IMR-90 (cell line): ENCODE results near the gene DDAH2. TPM values are rescaled to one million over a fixed set of nuclear protein-coding genes. Genes with fewer than 3 reads are reported as not detected.

Source experiments
- ATAC-seq: fragments of 200-7000 bp; cut with Tn5 transposase; 2 replicates; pipeline ENCODE4 v1.9.1; 2020; ENCODE audit warnings: low read depth, mild to moderate bottlenecking, moderate library complexity
- BruUV-seq: library from RNA; stranded (reverse); fragments of 400-500 nt; replicated peaks from 2 replicates; lab custom pipeline; 2021; lab: Mats Ljungman, UMichigan
- CTCF ChIA-PET: fragments of 300-600 bp; formaldehyde crosslinking; extraction: SDS; loops from one replicate; lab custom pipeline; 2021; ENCODE audit warnings: antibody characterized with exemption; lab: Yijun Ruan, JAX
- POLR2A ChIA-PET: fragments of 300-600 bp; sonication (Branson Sonifier 250); formaldehyde crosslinking; loops from one replicate; lab custom pipeline; 2022; ENCODE audit warnings: antibody characterized with exemption; ENCODE audit not compliant: unreplicated experiment; lab: Charles Lee
- DNase-seq: peaks from one replicate; pipeline ENCODE4 v3.0.0; 2013
- H2AFZ ChIP-seq: replicated peaks from 2 replicates; pipeline ENCODE3; 2013; ENCODE audit warnings: low read length, mild to moderate bottlenecking; ENCODE audit not compliant: poor library complexity
- H2AK5ac ChIP-seq: 2 replicates; pipeline ENCODE4 v1.6.1; 2013; ENCODE audit warnings: low read depth, low read length, inconsistent platforms
- H2AK9ac ChIP-seq: replicated peaks from 2 replicates; pipeline ENCODE3; 2013; ENCODE audit warnings: mild to moderate bottlenecking, low read depth, low read length, moderate library complexity; ENCODE audit not compliant: poor library complexity
- H2BK120ac ChIP-seq: 2 replicates; pipeline ENCODE4 v1.6.1; 2013; ENCODE audit warnings: low read depth, low read length, inconsistent platforms
- H2BK15ac ChIP-seq: 3 replicates; pipeline ENCODE4 v1.6.1; 2013; ENCODE audit warnings: low read depth, low read length, inconsistent platforms
- H2BK20ac ChIP-seq: 2 replicates; pipeline ENCODE4 v1.6.1; 2013; ENCODE audit warnings: low read depth, mild to moderate bottlenecking, inconsistent platforms, low read length, moderate library complexity
- H2BK5ac ChIP-seq: 2 replicates; pipeline ENCODE4 v1.6.1; 2013; ENCODE audit warnings: mild to moderate bottlenecking, low read depth, low read length, inconsistent platforms; ENCODE audit not compliant: poor library complexity, severe bottlenecking
- H3K14ac ChIP-seq: replicated peaks from 2 replicates; pipeline ENCODE4 v1.6.1; 2013; ENCODE audit warnings: low read depth, low read length, inconsistent platforms
- H3K18ac ChIP-seq: 2 replicates; pipeline ENCODE4 v1.6.1; 2013; ENCODE audit warnings: low read depth, low read length, control low read depth
- H3K23ac ChIP-seq: 2 replicates; pipeline ENCODE4 v1.6.1; 2013; ENCODE audit warnings: low read depth, low read length, inconsistent platforms
- H3K27ac ChIP-seq: 2 replicates; pipeline ENCODE4 v1.5.1; 2013; ENCODE audit warnings: mild to moderate bottlenecking, control low read depth, low read length; ENCODE audit not compliant: insufficient read depth
- H3K27me3 ChIP-seq: 2 replicates; pipeline ENCODE4 v1.6.1; 2013; ENCODE audit warnings: low read length; ENCODE audit not compliant: control insufficient read depth, insufficient read depth
- H3K36me3 ChIP-seq: 2 replicates; pipeline ENCODE4 v1.6.1; 2013; ENCODE audit warnings: low read length, mixed read lengths; ENCODE audit not compliant: control insufficient read depth, insufficient read depth
- H3K4ac ChIP-seq: 2 replicates; pipeline ENCODE4 v1.6.1; 2013; ENCODE audit warnings: low read depth, low read length, inconsistent platforms
- H3K4me1 ChIP-seq: 2 replicates; pipeline ENCODE4 v1.6.1; 2013; ENCODE audit warnings: low read length, mixed read lengths; ENCODE audit not compliant: control insufficient read depth, insufficient read depth
- H3K4me2 ChIP-seq: 2 replicates; pipeline ENCODE4 v1.6.1; 2013; ENCODE audit warnings: low read depth, mild to moderate bottlenecking, control low read depth, low read length, moderate library complexity
- H3K4me3 ChIP-seq: 2 replicates; pipeline ENCODE4 v1.5.1; 2013; ENCODE audit warnings: low read depth, mild to moderate bottlenecking, control low read depth, low read length, moderate library complexity; ENCODE audit not compliant: insufficient read depth
- H3K56ac ChIP-seq: 2 replicates; pipeline ENCODE4 v1.6.1; 2013; ENCODE audit warnings: low read length, inconsistent platforms; ENCODE audit not compliant: insufficient read depth; ENCODE audit errors: extremely low read depth
- H3K79me1 ChIP-seq, 2 experiments: 2 replicates each; pipeline ENCODE4 v1.6.1; 2013; ENCODE audit warnings: low read length in 2 of 2, inconsistent platforms in 1 of 2, low read depth in 1 of 2
- H3K9ac ChIP-seq: 2 replicates; pipeline ENCODE4 v1.6.1; 2013; ENCODE audit warnings: low read depth, low read length, control low read depth
- H3K9me1 ChIP-seq: 2 replicates; pipeline ENCODE4 v1.6.1; 2013; ENCODE audit warnings: low read length, inconsistent platforms; ENCODE audit not compliant: insufficient read depth
- H3K9me3 ChIP-seq: 2 replicates; pipeline ENCODE4 v1.6.1; 2013; ENCODE audit warnings: low read length; ENCODE audit not compliant: control insufficient read depth, insufficient read depth
- H4K20me1 ChIP-seq: 2 replicates; pipeline ENCODE4 v1.6.1; 2013; ENCODE audit warnings: low read length, inconsistent platforms; ENCODE audit not compliant: insufficient read depth
- H4K5ac ChIP-seq: 2 replicates; pipeline ENCODE4 v1.6.1; 2013; ENCODE audit warnings: mild to moderate bottlenecking, low read depth, low read length, control low read depth
- H4K8ac ChIP-seq, 2 experiments: 2 replicates each; pipeline ENCODE4 v1.6.1; 2013; ENCODE audit warnings: low read depth in 2 of 2, low read length in 2 of 2, control low read depth in 1 of 2, inconsistent platforms in 1 of 2
- H4K91ac ChIP-seq: 2 replicates; pipeline ENCODE4 v1.6.1; 2013; ENCODE audit warnings: low read depth, low read length, inconsistent platforms; ENCODE audit not compliant: insufficient read depth
- BHLHE40 ChIP-seq: fragments of 150-350 bp; IDR thresholded peaks from 2 replicates; pipeline ENCODE4 v1.6.1; 2016; ENCODE audit warnings: mild to moderate bottlenecking, low read depth, low read length
- CEBPB ChIP-seq: IDR thresholded peaks from 2 replicates; pipeline ENCODE4 v1.6.1; 2012; ENCODE audit warnings: low read depth, low read length, improper control_type of control experiment
- CTCF ChIP-seq: conservative IDR thresholded peaks from 2 replicates; pipeline ENCODE4 v1.5.1; 2012; ENCODE audit warnings: mild to moderate bottlenecking, low read depth, low read length, improper control_type of control experiment
- ELK1 ChIP-seq: fragments of 150-350 bp; IDR thresholded peaks from 2 replicates; pipeline ENCODE4 v1.6.1; 2016; ENCODE audit warnings: low read depth, mild to moderate bottlenecking, low read length, moderate library complexity, borderline replicate concordance
- MAFK ChIP-seq: IDR thresholded peaks from 2 replicates; pipeline ENCODE4 v1.6.1; 2012; ENCODE audit warnings: low read depth, low read length, improper control_type of control experiment
- MAZ ChIP-seq: IDR thresholded peaks from 2 replicates; pipeline ENCODE4 v1.6.1; 2012; ENCODE audit warnings: low read depth, mild to moderate bottlenecking, low read length, improper control_type of control experiment, moderate library complexity, borderline replicate concordance
- MXI1 ChIP-seq: IDR thresholded peaks from 2 replicates; pipeline ENCODE4 v1.6.1; 2012; ENCODE audit warnings: low read depth, mild to moderate bottlenecking, low read length, moderate library complexity, borderline replicate concordance
- NFE2L2 ChIP-seq: fragments of 150-350 bp; IDR thresholded peaks from 2 replicates; pipeline ENCODE4 v1.6.1; 2016; ENCODE audit warnings: low read depth, mild to moderate bottlenecking, low read length
- RAD21 ChIP-seq: IDR thresholded peaks from 2 replicates; pipeline ENCODE4 v1.6.1; 2012; ENCODE audit warnings: low read length, improper control_type of control experiment
- RCOR1 ChIP-seq: IDR thresholded peaks from 2 replicates; pipeline ENCODE4 v1.6.1; 2012; ENCODE audit warnings: mild to moderate bottlenecking, low read length, improper control_type of control experiment; ENCODE audit not compliant: insufficient replicate concordance
- RFX5 ChIP-seq: IDR thresholded peaks from 2 replicates; pipeline ENCODE4 v1.8.0; 2012; ENCODE audit warnings: low read depth, mild to moderate bottlenecking, low read length, moderate library complexity
- SMC3 ChIP-seq: fragments of 150-350 bp; IDR thresholded peaks from 2 replicates; pipeline ENCODE4 v1.6.1; 2016; ENCODE audit warnings: low read depth, mild to moderate bottlenecking, antibody characterized with exemption, low read length, moderate library complexity
- USF2 ChIP-seq: fragments of 150-350 bp; IDR thresholded peaks from 2 replicates; pipeline ENCODE4 v1.6.1; 2017; ENCODE audit warnings: mild to moderate bottlenecking, antibody characterized with exemption, low read length, low read depth
- WGBS, 2 experiments: methylation state at CpG; one replicate each; pipeline versions ENCODE4 v1.1.5 to v1.1.7; 2013; ENCODE audit warnings: missing lambda C conversion rate in 2 of 2; ENCODE audit not compliant: insufficient read length in 1 of 2; ENCODE audit errors: extremely low coverage in 2 of 2; 5-methylcytosine and 5-hydroxymethylcytosine counted together
- dilution Hi-C: fragments of 300-500 bp; cut with HindIII; formaldehyde crosslinking; loops from one replicate; pipeline ENCODE4 v1.14.3; 2018; ENCODE audit warnings: low sequenced_read_pairs; ENCODE audit not compliant: unreplicated experiment
- in situ Hi-C: fragments of 300-500 bp; cut with MboI; formaldehyde crosslinking; loops from 3 replicates; pipeline ENCODE4 v1.14.3; 2019; ENCODE audit warnings: low sequenced_read_pairs, inconsistent platforms, mixed read lengths
- intact Hi-C: fragments of 100-400 bp; cut with micrococcal nuclease; formaldehyde crosslinking; loops from 2 replicates; pipeline ENCODE4 v1.10.0; 2022
- polyA plus RNA-seq, 3 experiments: library from polyadenylated mRNA; depleted of rRNA; stranded (reverse); fragments of >200 nt; gene quantifications; 2 replicates each; pipeline ENCODE4 v1.2.3, GENCODE V29; 2012; ENCODE audit warnings: low replicate concordance in 1 of 3
- total RNA-seq: library from RNA; depleted of rRNA; stranded (reverse); fragments of >200 nt; gene quantifications from 2 replicates; pipeline ENCODE4 v1.2.3, GENCODE V29; 2012

The DDAH2 gene
- total and polyA plus RNA-seq, 2 of the 4 experiments (the other 2 are of a cell fraction), result 40.7 to 57.9 TPM

- Histone ChIP-seq H2BK5ac (no peak overlapping the region), H3K18ac (no peak overlapping the region), H3K4ac (no peak overlapping the region), H3K4me2 (no peak overlapping the region), H3K56ac (no peak overlapping the region), H3K4me3 (no peak overlapping the region), H3K9ac (no peak overlapping the region), H3K4me1 (no peaks in the 10 kb centered on the region), H2AK5ac (no peak overlapping the region), H3K23ac (no peak overlapping the region), H3K27me3 (no peaks in the 10 kb centered on the region), H4K5ac (no peak overlapping the region), H4K20me1 (no peaks in the 10 kb centered on the region), H3K79me1 (peaks cover 4 to 6% of the 10 kb centered on the region in 2 experiments; a peak in 2 of 4 replicates), H2AFZ (no peak overlapping the region), H3K9me1 (no peaks in the 10 kb centered on the region), H4K8ac (no peak overlapping the region), H3K36me3 (peaks cover 78% of the 10 kb centered on the region), H3K14ac (no peak overlapping the region), H3K9me3 (no peaks in the 10 kb centered on the region), H3K27ac (no peak overlapping the region), H2BK120ac (no peak overlapping the region), H2BK20ac (no peak overlapping the region), H2BK15ac (no peak overlapping the region), H2AK9ac (no peak overlapping the region), H4K91ac (no peak overlapping the region)
- in situ Hi-C loops (no loop called here), intact Hi-C loops (no loop called here), dilution Hi-C loops (no loop called here)
- ChIA-PET POLR2A (no interaction called here), CTCF (interaction anchor here (0.8 kb wide), 1 partner anchor 12 kb away, joined by 3 read pairs; no protein-coding TSS in a partner anchor)
- DNase-seq (no peak), ATAC-seq (no peak)
- TF ChIP-seq USF2 (no peak), RAD21 (no peak), BHLHE40 (no peak), SMC3 (no peak), NFE2L2 (no peak), ELK1 (no peak), CEBPB (no peak), MAZ (no peak), MAFK (no peak), CTCF (no peak), RCOR1 (no peak), MXI1 (no peak), RFX5 (no peak)
- BruUV-seq, result no TSS peak
- WGBS, 2 experiments, result no CpG with 5 or more reads among the region's 10 CpGs
Measured at GRCh38 chr6:31690231-31691077, 38.6 kb downstream of the DDAH2 start.
